K562 (cell line): ENCODE data around the gene FAM131C. TPM values are rescaled to one million over a fixed set of nuclear protein-coding genes. Genes with fewer than 3 reads are reported as not detected.

Experiments used
- ARID1B ChIP-seq: fragments of 450-650 bp; IDR thresholded peaks from 2 replicates; pipeline ENCODE4 v1.6.1; 2016; ENCODE audit warnings: antibody characterized with exemption, mild to moderate bottlenecking, inconsistent platforms
- CBFA2T2 ChIP-seq: fragments of 450-650 bp; conservative IDR thresholded peaks from 2 replicates; pipeline ENCODE4 v1.6.1; 2017; ENCODE audit warnings: mild to moderate bottlenecking
- HEY1 ChIP-seq: fragments of 250-450 bp; sonication (Bioruptor Pico); IDR thresholded peaks from 2 replicates; pipeline ENCODE4 v1.5.0; 2020; ENCODE audit warnings: mild to moderate bottlenecking, moderate library complexity, borderline replicate concordance
- IRF2 ChIP-seq: sonication (generic); formaldehyde crosslinking; IDR thresholded peaks from 2 replicates; pipeline ENCODE4 v1.8.1; 2022; ENCODE audit warnings: mild to moderate bottlenecking, missing genetic modification reagents
- KLF16 ChIP-seq: IDR thresholded peaks from 2 replicates; pipeline ENCODE4 v1.6.1; 2016; ENCODE audit warnings: antibody characterized with exemption
- MECOM ChIP-seq: fragments of 250-450 bp; sonication (Bioruptor Pico); IDR thresholded peaks from 2 replicates; pipeline ENCODE4 v1.8.0; 2022; ENCODE audit warnings: inconsistent platforms
- MTA2 ChIP-seq: fragments of 450-650 bp; IDR thresholded peaks from 2 replicates; pipeline ENCODE4 v1.6.1; 2016; ENCODE audit warnings: low read depth
- NR2C2 ChIP-seq, 2 experiments: fragments of 200-800 bp in 1 of 2; sonication (Bioruptor generic) in 1 of 2; sonication (generic) in 1 of 2; formaldehyde crosslinking in 1 of 2; IDR thresholded peaks; 2 replicates each; pipeline versions ENCODE4 v1.6.1 to v1.8.0; 2016 to 2022; ENCODE audit warnings: mild to moderate bottlenecking in 1 of 2, missing compliant biosample characterization in 1 of 2, missing genetic modification characterization in 1 of 2, missing genetic modification reagents in 1 of 2
- NR3C1 ChIP-seq: sonication (generic); formaldehyde crosslinking; IDR thresholded peaks from 2 replicates; pipeline ENCODE4 v1.8.1; 2022; ENCODE audit warnings: missing genetic modification reagents
- PHF21A ChIP-seq: fragments of 450-650 bp; IDR thresholded peaks from 2 replicates; pipeline ENCODE4 v1.6.1; 2017; ENCODE audit warnings: low read depth, borderline replicate concordance
- POLR3G ChIP-seq: IDR thresholded peaks from 2 replicates; pipeline ENCODE4 v1.6.1; 2011; ENCODE audit not compliant: insufficient read length, insufficient replicate concordance; ENCODE audit errors: extremely low read depth
- XRCC3 ChIP-seq: fragments of 450-650 bp; IDR thresholded peaks from 2 replicates; pipeline ENCODE4 v1.6.1; 2017; ENCODE audit warnings: mild to moderate bottlenecking, moderate library complexity
- ZNF830 ChIP-seq: fragments of 250-450 bp; sonication (Bioruptor Pico); IDR thresholded peaks from 2 replicates; pipeline ENCODE4 v1.5.0; 2021; ENCODE audit warnings: mild to moderate bottlenecking
- polyA plus RNA-seq, 8 experiments: library from polyadenylated mRNA; depleted of rRNA in 4 of 8; stranded (reverse) in 5 of 8; unstranded in 3 of 8; fragments of >200 nt; fragmentation: Nextera tagmentation in 2 of 8; fragmentation: Illumina TruSeq in 1 of 8; extraction: Ambion mirVana in 2 of 8; extraction: Trizol in 1 of 8; gene quantifications; 2 replicates each; pipeline versions ENCODE4 v1.2.1 to v1.2.3, GENCODE V29; 2011 to 2014; ENCODE audit warnings: inconsistent platforms in 1 of 8, missing spikeins in 1 of 8
- total RNA-seq, 7 experiments: library from RNA; depleted of rRNA in 6 of 7; stranded (reverse); fragments of >200 nt in 6 of 7; fragmentation: Illumina TruSeq in 2 of 7; extraction: Trizol in 2 of 7; gene quantifications; 2 replicates each; pipeline versions ENCODE4 v1.2.1 to v1.2.3, GENCODE V29; 2011 to 2021; ENCODE audit warnings: low replicate concordance in 1 of 7
- TF ChIP-seq, protein P1 (sequence below): fragments of 450-650 bp; conservative IDR thresholded peaks from 2 replicates; pipeline ENCODE4 v1.6.1; 2016; ENCODE audit warnings: missing genetic modification characterization, low read depth, mild to moderate bottlenecking, missing compliant biosample characterization, moderate library complexity
- TF ChIP-seq, protein P2 (sequence below): sonication (generic); IDR thresholded peaks from 2 replicates; pipeline ENCODE4 v1.6.1; 2016
- TF ChIP-seq, protein P3 (sequence below): fragments of 450-650 bp; IDR thresholded peaks from 2 replicates; pipeline ENCODE4 v1.6.1; 2016; ENCODE audit warnings: antibody characterized with exemption
- TF ChIP-seq, protein P4 (sequence below): fragments of 250-450 bp; sonication (Bioruptor Pico); IDR thresholded peaks from 2 replicates; pipeline ENCODE4 v1.4.0; 2020; ENCODE audit warnings: mild to moderate bottlenecking, moderate library complexity
- TF ChIP-seq, protein P5 (sequence below): sonication (generic); formaldehyde crosslinking; IDR thresholded peaks from 2 replicates; pipeline ENCODE4 v1.5.0; 2020; ENCODE audit warnings: missing genetic modification reagents
- TF ChIP-seq, protein P6 (sequence below), 2 experiments: IDR thresholded peaks; 2 replicates each; pipeline ENCODE4 v1.6.1; 2012; ENCODE audit warnings: improper control_type of control experiment in 2 of 2, low read depth in 2 of 2, low read length in 2 of 2, borderline replicate concordance in 1 of 2

The FAM131C gene
- total and polyA plus RNA-seq, 9 of the 15 experiments (the other 6 are each of a cell fraction or from before 2014, with no cell fraction given): 0.10 to 0.29 (median 0.16) TPM; not detected in 6

DNA sequence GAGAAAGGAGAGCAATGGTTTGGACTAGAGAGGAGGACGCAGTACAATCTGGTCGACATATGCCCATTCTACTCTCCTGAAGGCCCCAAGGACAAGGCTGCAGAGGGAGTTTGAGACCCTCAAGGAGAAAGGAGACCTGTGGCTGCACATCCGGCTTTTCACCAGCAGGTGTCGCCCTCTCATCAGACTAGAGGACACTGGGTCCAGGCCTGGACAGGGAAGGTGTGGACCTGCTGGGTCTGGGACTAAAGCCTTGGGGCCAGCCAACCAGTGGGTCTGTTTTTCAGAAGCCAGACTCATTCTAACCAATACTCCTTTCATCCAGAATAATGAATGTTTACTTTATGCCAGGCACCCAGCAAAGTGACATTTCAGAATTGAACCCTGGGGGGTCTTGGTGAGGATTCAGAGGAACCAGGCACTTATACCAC is 64.4 kb downstream of the FAM131C start (continued):
- TF ChIP-seq, protein P1, sequence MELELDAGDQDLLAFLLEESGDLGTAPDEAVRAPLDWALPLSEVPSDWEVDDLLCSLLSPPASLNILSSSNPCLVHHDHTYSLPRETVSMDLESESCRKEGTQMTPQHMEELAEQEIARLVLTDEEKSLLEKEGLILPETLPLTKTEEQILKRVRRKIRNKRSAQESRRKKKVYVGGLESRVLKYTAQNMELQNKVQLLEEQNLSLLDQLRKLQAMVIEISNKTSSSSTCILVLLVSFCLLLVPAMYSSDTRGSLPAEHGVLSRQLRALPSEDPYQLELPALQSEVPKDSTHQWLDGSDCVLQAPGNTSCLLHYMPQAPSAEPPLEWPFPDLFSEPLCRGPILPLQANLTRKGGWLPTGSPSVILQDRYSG (tag): no peak
- TF ChIP-seq, protein P2, sequence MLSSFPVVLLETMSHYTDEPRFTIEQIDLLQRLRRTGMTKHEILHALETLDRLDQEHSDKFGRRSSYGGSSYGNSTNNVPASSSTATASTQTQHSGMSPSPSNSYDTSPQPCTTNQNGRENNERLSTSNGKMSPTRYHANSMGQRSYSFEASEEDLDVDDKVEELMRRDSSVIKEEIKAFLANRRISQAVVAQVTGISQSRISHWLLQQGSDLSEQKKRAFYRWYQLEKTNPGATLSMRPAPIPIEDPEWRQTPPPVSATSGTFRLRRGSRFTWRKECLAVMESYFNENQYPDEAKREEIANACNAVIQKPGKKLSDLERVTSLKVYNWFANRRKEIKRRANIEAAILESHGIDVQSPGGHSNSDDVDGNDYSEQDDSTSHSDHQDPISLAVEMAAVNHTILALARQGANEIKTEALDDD: no peak
- no peak for TF ChIP-seq NR2C2 (CRISPR knock-in tag; IDR thresholded peaks at IDR 0.05)
- TF ChIP-seq NR2C2 (tag; IDR thresholded peaks at IDR 0.05): no peak
- no peak for TF ChIP-seq HEY1
- TF ChIP-seq POLR3G: no peak
- TF ChIP-seq CBFA2T2: no peak
- TF ChIP-seq, protein P3, sequence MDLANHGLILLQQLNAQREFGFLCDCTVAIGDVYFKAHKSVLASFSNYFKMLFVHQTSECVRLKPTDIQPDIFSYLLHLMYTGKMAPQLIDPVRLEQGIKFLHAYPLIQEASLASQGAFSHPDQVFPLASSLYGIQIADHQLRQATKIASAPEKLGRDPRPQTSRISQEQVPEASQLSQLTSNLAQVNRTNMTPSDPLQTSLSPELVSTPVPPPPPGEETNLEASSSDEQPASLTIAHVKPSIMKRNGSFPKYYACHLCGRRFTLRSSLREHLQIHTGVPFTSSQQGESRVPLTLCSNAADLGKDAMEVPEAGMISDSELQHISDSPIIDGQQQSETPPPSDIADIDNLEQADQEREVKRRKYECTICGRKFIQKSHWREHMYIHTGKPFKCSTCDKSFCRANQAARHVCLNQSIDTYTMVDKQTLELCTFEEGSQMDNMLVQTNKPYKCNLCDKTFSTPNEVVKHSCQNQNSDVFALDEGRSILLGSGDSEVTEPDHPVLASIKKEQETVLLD: no peak
- no peak for TF ChIP-seq ARID1B
- TF ChIP-seq IRF2 (CRISPR knock-in tag): no peak
- TF ChIP-seq, protein P4, sequence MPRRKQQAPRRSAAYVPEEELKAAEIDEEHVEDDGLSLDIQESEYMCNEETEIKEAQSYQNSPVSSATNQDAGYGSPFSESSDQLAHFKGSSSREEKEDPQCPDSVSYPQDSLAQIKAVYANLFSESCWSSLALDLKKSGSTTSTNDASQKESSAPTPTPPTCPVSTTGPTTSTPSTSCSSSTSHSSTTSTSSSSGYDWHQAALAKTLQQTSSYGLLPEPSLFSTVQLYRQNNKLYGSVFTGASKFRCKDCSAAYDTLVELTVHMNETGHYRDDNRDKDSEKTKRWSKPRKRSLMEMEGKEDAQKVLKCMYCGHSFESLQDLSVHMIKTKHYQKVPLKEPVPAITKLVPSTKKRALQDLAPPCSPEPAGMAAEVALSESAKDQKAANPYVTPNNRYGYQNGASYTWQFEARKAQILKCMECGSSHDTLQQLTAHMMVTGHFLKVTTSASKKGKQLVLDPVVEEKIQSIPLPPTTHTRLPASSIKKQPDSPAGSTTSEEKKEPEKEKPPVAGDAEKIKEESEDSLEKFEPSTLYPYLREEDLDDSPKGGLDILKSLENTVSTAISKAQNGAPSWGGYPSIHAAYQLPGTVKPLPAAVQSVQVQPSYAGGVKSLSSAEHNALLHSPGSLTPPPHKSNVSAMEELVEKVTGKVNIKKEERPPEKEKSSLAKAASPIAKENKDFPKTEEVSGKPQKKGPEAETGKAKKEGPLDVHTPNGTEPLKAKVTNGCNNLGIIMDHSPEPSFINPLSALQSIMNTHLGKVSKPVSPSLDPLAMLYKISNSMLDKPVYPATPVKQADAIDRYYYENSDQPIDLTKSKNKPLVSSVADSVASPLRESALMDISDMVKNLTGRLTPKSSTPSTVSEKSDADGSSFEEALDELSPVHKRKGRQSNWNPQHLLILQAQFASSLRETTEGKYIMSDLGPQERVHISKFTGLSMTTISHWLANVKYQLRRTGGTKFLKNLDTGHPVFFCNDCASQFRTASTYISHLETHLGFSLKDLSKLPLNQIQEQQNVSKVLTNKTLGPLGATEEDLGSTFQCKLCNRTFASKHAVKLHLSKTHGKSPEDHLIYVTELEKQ (CRISPR knock-in tag): no peak
- no peak for TF ChIP-seq PHF21A
- no peak for TF ChIP-seq MTA2
- no peak for TF ChIP-seq NR3C1 (CRISPR knock-in tag)
- TF ChIP-seq KLF16: peak; percentile 47; the same call in 1 of the 2 replicates
- no peak for TF ChIP-seq XRCC3
- TF ChIP-seq, protein P5, sequence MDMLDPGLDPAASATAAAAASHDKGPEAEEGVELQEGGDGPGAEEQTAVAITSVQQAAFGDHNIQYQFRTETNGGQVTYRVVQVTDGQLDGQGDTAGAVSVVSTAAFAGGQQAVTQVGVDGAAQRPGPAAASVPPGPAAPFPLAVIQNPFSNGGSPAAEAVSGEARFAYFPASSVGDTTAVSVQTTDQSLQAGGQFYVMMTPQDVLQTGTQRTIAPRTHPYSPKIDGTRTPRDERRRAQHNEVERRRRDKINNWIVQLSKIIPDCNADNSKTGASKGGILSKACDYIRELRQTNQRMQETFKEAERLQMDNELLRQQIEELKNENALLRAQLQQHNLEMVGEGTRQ: no peak
- no peak for TF ChIP-seq ZNF830 (CRISPR knock-in tag)
- TF ChIP-seq MECOM: no peak
- TF ChIP-seq, protein P6, sequence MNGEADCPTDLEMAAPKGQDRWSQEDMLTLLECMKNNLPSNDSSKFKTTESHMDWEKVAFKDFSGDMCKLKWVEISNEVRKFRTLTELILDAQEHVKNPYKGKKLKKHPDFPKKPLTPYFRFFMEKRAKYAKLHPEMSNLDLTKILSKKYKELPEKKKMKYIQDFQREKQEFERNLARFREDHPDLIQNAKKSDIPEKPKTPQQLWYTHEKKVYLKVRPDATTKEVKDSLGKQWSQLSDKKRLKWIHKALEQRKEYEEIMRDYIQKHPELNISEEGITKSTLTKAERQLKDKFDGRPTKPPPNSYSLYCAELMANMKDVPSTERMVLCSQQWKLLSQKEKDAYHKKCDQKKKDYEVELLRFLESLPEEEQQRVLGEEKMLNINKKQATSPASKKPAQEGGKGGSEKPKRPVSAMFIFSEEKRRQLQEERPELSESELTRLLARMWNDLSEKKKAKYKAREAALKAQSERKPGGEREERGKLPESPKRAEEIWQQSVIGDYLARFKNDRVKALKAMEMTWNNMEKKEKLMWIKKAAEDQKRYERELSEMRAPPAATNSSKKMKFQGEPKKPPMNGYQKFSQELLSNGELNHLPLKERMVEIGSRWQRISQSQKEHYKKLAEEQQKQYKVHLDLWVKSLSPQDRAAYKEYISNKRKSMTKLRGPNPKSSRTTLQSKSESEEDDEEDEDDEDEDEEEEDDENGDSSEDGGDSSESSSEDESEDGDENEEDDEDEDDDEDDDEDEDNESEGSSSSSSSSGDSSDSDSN (IDR thresholded peaks at IDR 0.05; ENCODE audit: borderline replicate concordance in 1 of 2, low read depth in 2 of 2, low read length in 2 of 2): no peak
